ENCODE results near the gene RANBP10. TPM values are rescaled to one million over a fixed set of nuclear protein-coding genes. Genes with fewer than 3 reads are reported as not detected.

RANBP10 gene
- total RNA-seq, 1 experiment from 2014 or later, result 13.4 TPM

- ATAC-seq, result no peak
- Histone ChIP-seq H3K27ac (ENCODE audit: low read length) (no peak overlapping the region), H3K4me1 (ENCODE audit: control insufficient read depth, insufficient read depth, low read length) (peaks cover 6% of the 10 kb centered on the region), H3K4me3 (ENCODE audit: low read depth in 2 of 2, low read length in 2 of 2) (no peak overlapping the region), H3K36me3 (ENCODE audit: control insufficient read depth, insufficient read depth, low read length) (no peaks in the 10 kb centered on the region), H3K9me3 (ENCODE audit: control insufficient read depth, insufficient read depth, low read depth, low read length) (no peaks in the 10 kb centered on the region), H3K27me3 (ENCODE audit: control insufficient read depth, insufficient read depth, low read length) (no peaks in the 10 kb centered on the region)
- DNase-seq (ENCODE audit: low read depth, low spot score), result no peak
- no TSS peak for BruUV-seq (replicated peaks)
- intact Hi-C loops (cut with micrococcal nuclease; ENCODE audit: unreplicated experiment) (no loop called here), in situ Hi-C loops (cut with HindIII; ENCODE audit: low pct_unique_long_range_greater_than_20kb, low sequenced_read_pairs) (no loop called here)
- ChIA-PET POLR2A (no interaction called here), CTCF (no interaction called here)
- TF ChIP-seq CTCF (IDR thresholded peaks at IDR 0.05) (no peak), POLR2AphosphoS5 (IDR thresholded peaks at IDR 0.05; ENCODE audit: low read depth, low read length) (no peak), REST (IDR thresholded peaks at IDR 0.05; ENCODE audit: insufficient read depth in 1 of 2, low read depth in 2 of 2, low read length in 1 of 2) (no peak), SIN3A (IDR thresholded peaks at IDR 0.05; ENCODE audit: borderline replicate concordance, insufficient read depth, low read depth, low read length) (no peak), TCF7L2 (IDR thresholded peaks at IDR 0.05; ENCODE audit: low read depth, low read length) (no peak)
These were observed 82.5 kb downstream of the RANBP10 start for GRCh38 chr16:67723911-67724305.

GRCh38 chr16:67723151-67723910 lies 83.0 kb downstream of the RANBP10 start:
- DNase-seq (ENCODE audit: low read depth, low spot score), result no peak
- in situ Hi-C loops (cut with HindIII; ENCODE audit: low pct_unique_long_range_greater_than_20kb, low sequenced_read_pairs), result no loop called here
- ChIA-PET POLR2A (no interaction called here), CTCF (no interaction called here)
- Histone ChIP-seq H3K4me3 (ENCODE audit: low read depth in 2 of 2, low read length in 2 of 2) (no peak overlapping the region), H3K4me1 (ENCODE audit: control insufficient read depth, insufficient read depth, low read length) (peaks cover 6% of the 10 kb centered on the region), H3K36me3 (ENCODE audit: control insufficient read depth, insufficient read depth, low read length) (peaks cover 4% of the 10 kb centered on the region; the same call in 1 of the 2 replicates), H3K27me3 (ENCODE audit: control insufficient read depth, insufficient read depth, low read length) (no peaks in the 10 kb centered on the region), H3K9me3 (ENCODE audit: control insufficient read depth, insufficient read depth, low read depth, low read length) (no peaks in the 10 kb centered on the region), H3K27ac (ENCODE audit: low read length) (no peak overlapping the region)
- intact Hi-C loops (cut with micrococcal nuclease; ENCODE audit: unreplicated experiment), result no loop called here
- ATAC-seq, result no peak
- TF ChIP-seq REST (IDR thresholded peaks at IDR 0.05; ENCODE audit: insufficient read depth in 1 of 2, low read depth in 2 of 2, low read length in 1 of 2), result no peak
- no peak for TF ChIP-seq TCF7L2 (IDR thresholded peaks at IDR 0.05; ENCODE audit: low read depth, low read length)
- no peak for TF ChIP-seq POLR2AphosphoS5 (IDR thresholded peaks at IDR 0.05; ENCODE audit: low read depth, low read length)
- no peak for TF ChIP-seq CTCF (IDR thresholded peaks at IDR 0.05)
- no peak for TF ChIP-seq SIN3A (IDR thresholded peaks at IDR 0.05; ENCODE audit: borderline replicate concordance, insufficient read depth, low read depth, low read length)
- BruUV-seq (replicated peaks), result no TSS peak
